ENCODE measurements around the gene EMILIN2.
"Not testable (repeated sequence)": the region's sequence is repeated elsewhere in the genome, so short reads cannot be mapped to it uniquely, and the experiment has no call there.

Gene EMILIN2

DNA sequence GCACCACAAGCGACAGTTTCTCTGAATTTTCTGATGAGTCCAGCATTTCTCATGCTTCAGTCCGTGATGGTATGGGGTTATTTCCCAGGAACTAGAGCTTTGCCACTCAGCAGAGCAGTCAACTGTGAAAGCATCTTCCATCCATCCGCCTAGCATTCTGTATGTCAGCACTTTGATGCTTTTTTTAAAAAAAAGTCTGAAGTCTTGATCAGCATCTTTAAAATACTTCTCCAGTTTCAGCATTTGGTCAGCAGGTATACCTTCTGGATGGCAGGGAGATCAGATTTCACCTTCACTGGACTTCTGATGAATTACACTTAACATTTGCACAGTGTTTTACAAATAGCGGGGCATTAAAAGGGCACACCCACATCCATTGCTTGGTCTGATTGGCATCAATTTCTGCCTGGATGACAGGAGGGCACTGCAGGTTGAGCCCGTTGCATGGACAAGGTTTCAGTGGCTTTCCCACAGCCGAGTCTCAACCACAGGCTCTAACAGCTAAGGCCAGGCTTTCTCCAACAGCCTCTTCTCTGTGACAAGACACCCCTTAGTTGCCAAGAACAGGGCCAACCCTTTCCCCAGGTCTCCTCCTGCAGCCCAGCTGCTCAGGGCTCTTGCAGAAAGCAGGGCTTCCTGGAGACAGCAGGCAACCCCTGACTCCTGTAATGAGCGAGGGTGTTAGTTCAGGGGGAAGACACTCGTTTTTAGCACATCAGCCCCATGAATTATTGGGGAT lies 54.0 kb downstream of the EMILIN2 start:
- DNase-seq (ENCODE audit: low read depth in 2 of 2): no peak

DNA sequence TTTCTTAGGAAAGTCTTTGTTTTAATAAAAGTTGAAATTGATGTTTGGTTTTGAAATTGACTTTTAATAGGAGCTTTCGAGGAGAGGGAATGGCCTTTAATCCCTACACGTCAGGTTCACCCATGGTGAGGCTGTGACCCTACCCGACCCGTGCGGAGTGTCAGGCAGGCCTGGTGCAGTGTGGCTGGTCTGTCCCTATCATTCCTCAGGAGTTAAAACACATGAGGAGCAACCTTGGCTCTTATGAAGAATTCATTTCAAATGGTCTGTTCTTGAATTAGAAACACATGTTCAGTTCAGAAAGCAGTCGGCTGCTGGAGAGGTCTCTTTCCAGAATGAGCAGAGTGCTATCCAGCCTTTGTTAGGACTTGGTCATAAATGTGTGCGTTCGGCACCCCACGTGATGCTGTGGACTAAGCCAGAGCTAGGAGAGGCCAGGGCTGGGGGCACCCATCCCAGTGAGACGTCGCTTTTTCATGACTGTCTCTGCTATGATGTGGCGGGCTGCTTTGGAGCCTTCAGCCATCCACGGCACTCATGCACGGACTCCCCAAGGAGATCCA lies 54.7 kb downstream of the EMILIN2 start:
- no peak for DNase-seq (ENCODE audit: low read depth in 2 of 2)

DNA sequence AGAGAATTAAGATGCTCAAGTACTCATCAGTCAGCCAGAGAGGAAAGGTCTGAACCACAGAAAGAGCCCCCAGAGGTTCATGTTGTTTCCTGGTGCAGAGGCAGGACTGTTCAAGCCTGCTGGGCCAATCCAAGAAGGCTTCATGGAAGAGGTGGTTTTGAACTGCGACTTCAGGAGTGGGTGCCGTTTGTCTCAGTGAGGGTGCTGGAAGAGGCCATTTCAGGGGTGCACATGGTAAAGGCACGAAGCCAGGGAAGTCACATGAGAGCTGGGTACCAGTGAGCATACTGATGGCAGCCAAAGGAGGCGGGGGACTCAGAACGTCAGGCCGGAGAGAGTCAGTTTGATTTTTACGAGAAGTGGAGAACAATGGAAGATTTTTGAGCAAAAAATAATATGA lies 55.5 kb downstream of the EMILIN2 start:
- DNase-seq (ENCODE audit: low read depth in 2 of 2): no peak

DNA sequence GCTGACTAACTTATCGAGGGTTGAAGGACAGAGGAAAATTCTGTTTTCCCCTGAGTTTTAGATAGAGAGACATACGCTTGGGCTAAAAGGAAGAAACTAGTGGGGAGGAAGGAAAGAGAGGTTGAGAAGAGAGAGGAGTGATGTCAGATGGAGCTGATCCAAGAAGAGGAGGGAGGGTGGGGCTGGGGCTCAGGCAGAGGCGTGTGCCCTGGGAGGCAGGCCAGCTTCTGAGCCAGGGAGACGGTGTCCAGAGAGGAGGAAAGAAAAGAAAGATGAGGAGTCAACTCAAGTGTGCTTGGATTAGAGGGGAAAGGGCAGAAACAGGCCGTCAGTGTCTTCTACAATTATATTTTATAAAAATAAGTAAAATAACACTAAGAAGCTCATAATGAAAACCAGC lies 56.2 kb downstream of the EMILIN2 start:
- no peak for DNase-seq (ENCODE audit: low read depth in 2 of 2)

DNA sequence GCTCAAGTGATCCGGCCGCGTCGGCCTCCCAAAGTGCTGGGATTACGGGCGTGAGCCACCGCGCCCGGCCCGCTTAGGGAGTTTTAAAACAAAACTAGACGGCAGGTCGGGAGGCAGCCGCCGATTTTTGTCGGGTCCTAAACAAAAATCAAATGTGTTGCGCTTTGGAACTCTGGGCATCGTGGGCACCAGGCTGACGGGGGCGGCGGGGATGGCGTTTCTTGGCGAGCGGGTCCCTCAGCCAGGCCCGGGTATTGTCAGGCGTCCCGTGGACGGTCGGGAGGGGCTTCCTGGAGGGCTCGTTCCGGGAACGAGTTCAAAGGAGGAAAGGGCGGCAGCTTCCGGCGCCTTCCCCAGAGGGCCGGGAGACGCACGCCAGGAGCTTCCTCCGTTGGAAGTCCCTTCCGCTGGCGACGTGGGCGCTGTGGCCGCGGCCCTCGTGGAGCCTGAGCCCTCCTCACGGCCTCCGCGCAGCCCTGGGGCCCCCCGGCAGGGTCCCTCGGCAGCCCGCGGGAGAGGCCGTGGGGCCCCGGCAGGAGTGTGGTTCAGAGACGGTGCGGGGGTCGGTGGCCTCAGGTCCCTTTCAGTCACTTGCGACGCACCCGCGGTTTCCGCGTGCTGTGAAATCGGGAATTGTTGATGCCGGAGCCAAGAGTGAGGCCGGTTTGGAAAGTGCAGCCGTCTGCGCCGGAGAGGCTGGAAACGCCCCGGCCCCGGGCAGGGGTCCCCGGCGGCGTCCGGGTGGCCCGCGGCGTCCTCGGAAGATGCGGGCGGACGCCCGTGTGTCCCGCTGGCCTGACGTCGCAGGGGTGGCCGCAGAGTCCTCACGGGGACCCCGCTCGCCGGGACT lies 59.3 kb downstream of the EMILIN2 start:
- peak; percentile 39 to 54 for DNase-seq (ENCODE audit: low read depth in 2 of 2)

DNA sequence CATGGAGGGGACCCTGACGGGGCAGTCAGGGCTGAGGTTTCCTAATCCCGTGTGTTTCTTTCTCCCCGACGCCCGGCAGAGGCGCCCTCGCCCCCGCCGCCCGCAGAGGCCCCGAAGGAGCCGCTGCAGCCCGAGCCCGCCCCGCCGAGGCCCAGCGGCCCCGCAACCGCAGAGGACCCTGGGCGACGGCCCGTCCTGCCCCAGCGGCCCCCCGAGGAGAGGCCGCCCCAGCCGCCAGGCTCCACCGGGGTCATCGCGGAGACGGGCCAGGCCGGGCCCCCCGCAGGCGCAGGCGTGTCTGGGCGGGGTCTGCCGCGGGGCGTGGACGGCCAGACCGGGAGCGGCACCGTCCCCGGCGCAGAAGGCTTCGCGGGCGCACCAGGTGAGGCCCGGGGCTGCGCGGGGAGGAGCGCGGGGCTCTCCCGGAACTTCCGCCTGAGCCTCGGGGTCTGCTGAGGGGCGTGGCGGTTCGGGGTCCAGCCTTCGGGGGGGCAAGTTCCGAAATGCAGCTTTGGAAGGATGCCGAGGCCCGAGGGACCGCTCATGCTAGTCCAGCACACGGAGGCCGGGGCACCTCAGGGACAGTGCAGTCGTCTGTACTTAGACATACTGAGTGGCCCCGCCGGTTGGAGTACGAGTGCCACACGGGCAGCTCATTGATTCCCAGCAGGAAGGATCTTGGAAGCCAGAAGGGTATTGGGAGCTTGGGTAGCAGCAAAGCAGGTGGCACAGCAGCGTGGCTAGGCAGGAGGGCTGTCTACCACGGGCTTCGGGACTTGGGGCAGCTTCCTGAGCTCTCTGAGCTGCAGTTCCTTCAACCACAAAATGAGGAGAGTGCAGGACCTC lies 60.1 kb downstream of the EMILIN2 start:
- peak; percentile 32 to 39 for DNase-seq (ENCODE audit: low read depth in 2 of 2)

DNA sequence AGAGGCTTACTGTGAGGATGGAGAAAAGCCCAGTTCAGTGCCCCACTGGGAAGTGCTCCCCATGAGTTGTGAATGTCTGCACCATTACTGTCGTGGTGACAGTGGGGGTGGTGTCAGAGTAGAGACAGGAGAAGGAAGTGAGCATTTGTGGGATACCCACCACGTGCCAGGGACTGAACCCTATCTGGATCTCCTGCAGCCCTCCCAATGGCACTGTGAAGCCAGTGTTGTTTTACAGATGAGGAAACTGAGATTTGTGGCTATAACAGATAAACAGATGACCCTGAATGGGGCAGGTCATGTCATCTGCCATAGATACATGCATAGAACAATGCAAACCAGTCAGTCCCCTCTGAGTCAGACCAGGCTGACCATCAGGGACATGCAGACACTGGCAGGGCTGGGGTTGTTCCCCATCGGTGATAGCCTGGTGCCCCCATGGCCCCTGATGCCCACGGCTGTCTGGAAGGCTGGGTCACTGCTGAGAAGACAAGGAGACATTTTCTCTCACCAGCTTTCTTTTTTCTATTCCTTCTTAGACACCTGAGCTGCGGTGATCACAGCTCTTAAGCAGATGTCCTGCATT lies 60.8 kb downstream of the EMILIN2 start:
- DNase-seq (ENCODE audit: low read depth in 2 of 2): no peak

DNA sequence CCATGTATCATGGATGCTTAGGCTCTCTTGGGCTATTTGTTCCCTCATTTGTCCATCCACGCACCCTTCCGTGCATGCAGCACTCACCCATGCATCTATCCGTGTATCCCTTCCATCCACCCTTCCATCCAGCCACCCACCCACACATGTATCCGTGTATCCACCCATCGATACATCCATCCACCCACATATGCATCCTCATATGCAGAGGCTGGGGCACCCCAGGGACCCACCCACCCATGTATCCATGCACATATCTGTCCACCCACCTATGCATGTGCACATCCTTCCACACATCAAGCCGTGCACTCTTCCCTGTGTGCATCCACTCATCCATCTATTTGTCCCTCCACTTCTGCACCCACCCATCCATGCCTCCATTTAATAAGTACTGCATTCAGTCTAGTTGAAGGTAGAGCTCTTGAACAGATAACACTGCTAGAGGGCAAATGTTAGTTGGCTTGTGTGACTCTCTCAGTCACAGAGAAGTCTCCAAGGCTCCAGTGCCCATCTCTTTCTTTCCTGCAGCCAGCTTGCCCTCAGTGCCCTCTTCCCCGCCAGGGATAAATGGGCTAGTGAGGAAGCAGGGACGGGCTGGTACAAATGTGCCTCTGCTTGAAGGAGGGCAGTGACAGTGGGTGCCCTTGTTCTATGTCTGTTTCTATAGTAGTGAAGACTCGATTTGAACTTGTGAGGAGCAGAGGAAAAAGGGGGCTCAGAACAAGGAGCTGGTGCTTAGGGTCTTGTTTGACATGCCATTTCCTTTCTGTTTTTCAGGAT lies 61.5 kb downstream of the EMILIN2 start:
- DNase-seq (ENCODE audit: low read depth in 2 of 2): no peak

DNA sequence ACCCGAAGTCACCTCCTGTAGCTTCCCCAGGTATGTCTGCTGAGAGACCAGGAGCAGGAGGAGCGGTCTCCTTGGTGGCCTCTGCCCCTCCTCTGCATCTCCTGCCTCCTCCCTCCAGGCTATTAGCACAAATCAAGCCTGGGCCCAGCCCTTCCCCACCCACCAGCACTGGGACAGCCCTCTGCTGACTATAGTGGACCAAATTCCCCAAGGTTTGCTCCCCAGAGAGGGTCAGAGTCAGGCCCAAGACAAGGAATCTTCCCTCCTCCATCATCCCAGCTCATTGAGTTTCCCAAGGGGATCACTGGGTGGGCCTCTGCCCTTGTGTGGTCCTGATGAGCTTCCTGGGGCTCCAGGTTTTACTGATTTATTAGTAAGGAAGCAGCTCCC lies 62.1 kb downstream of the EMILIN2 start:
- no peak for DNase-seq (ENCODE audit: low read depth in 2 of 2)

DNA sequence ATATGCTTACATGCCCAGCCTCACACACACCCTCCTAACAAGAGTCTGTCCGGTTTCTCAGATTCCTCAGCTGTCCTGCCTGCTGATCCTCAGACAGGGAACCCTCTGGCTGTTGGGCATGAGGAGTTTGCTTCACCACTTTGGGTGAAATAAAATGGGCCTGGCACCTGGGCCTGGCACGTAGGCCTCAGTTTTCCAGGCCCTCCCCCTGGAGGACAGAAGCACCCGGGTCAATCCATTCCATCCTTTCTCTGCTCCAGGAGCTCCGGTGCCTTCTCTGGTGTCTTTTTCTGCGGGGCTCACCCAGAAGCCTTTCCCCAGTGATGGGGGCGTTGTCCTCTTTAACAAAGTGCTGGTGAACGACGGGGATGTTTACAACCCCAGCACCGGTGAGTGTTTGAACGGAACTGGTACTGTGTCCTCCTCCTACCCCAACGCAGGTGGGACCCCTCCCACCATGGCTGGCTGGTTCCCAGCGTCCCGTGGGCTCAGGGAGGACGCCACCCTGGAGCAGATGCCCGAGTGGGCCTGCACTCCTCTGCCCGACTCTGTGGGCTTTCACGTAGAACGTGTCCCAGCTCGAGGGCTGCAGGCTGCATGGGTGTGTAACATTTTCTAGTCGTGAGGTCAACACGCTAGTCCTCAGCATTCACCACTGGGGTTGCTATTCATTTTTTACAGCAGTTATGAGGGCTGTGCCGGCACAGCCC lies 62.8 kb downstream of the EMILIN2 start:
- DNase-seq (ENCODE audit: low read depth in 2 of 2): no peak

DNA sequence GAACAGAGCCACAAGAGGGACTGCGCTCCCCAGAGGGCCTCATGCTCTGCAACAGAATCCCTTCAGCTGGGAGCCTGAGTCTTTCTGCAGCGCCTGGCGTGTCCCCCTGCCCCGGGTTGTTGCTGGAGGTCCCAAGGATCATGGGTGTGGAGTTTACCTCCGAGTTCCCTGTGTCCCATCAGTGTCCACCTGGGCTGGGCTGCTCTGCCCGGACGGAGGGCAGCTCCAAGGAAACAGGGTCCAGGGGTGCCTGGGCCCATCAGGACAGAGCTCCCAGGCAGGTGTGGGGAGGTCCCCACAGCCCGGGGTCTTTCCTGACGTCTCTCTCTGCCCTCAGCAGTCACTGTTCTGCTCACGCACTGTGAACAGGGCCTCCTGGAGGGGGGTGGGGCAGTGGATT lies 63.5 kb downstream of the EMILIN2 start:
- DNase-seq (ENCODE audit: low read depth in 2 of 2): no peak

DNA sequence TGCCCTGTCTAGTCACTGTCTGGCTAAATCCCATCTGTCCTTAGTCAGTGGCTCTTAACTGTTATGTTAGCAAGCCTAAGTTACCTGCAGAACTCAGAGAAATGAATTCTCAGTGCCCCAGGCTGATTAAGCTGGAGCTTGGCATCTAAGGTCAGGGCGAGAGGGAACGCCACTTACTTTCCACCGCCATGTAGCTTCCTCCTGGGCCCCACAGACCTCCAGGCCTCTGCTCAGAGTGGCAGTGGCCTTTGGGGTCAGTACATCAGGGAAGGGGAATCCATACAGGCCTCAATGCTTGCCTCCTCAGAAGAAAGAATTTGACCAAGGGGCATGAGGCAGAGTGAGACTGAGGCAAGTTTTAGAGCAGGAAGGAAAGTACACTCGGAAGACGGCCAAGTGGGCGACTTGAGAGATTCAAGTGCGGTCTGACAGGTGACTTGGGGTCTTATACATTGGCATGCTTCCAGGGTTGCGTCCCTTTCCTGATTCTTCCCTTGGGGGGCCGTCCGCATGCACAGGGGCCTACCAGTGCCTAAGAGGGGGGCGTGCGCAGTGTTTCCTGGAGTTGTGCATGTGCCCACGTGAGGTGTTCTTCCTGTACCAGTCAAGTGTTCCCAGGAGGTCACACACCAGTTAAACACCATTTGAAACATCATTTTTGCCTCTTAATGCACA lies 64.1 kb downstream of the EMILIN2 start:
- no peak for DNase-seq (ENCODE audit: low read depth in 2 of 2)

DNA sequence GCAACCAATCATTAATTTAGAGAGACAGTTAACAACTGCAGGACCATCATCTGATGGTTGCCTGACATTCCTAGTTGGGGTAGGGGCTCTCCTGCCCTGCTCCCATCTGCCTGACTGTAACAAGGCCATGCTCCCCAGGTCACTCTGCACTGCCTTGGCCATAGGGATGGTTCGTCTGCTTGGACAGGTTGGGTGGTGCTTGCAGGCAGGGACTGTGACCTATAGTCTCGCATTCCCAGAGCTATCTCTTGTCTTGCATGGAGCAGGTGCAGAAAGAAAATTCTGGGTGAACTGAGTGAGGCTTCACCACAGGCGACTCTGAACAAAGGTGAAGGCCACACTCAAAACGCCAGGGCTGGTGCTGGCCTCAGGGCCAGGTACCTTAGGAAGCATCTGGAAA lies 64.7 kb downstream of the EMILIN2 start:
- no peak for DNase-seq (ENCODE audit: low read depth in 2 of 2)

DNA sequence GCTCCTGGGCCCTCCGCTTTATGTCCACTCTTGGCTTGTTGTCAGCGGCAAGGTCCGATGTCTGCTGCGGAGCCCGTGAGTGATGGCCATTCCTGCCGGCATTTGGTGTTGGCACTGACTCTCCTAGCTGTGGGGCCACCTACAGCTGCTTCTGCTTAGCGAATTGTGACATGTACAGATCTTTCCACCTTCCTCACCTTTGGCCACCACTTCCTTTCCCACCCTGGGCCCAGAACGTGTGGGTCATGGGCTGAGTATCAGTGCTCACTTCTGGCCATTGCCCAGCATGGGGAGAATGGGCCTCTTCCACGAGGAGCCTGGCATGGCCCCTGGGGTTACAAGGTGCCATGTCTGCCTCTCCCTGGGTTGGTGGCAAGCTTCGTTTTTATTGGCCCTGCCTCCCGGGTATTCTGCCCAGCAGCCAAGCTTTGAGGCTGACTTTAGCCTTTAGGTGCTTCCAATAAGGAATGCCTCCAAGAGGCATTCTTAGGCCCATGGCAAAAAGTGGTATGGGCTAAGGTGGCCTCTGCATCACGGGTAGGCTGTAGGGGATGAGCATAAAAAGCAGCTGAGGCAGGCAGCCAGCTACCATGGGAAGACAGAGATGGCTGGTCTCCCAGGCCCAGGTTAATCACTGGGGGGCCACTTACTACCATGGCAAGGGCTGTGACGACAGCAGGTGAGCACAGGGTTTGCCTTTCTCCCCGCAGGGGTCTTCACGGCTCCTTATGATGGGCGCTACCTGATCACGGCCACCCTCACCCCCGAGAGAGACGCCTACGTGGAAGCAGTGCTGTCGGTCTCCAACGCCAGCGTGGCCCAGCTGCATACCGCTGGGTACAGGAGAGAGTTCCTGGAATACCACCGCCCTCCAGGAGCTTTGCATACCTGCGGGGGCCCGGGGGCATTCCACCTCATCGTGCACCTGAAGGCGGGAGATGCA lies 65.8 kb downstream of the EMILIN2 start:
- no peak for DNase-seq (ENCODE audit: low read depth in 2 of 2)

DNA sequence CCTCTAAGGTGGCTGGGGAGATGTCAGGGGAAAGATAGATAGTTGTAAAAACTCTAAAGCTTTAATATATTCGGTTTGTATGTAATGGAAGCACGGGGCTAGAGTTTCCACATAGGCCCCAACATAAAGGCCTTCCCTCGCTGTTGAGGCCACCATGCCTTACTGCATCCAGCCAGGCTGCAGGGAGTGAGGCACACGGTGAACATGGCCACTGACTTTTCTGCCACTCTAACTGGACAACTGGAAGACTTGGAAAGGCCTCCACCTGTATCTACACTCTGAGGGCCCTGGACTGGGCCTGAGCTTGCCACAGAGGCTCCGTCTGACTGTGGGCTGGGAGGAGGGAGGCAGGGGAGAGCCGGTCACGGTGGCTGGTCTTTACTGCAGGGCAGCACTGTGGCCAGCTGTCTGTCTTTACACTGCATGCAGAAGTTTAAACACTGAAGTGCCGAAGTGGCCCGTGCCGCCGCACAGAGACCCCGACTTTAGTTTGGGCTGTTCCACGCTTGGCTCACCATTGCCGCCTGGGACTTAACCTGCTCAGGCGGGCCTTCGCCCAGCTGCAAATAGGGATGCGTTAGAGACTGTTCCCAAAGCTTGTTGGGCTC lies 66.7 kb downstream of the EMILIN2 start:
- DNase-seq (ENCODE audit: low read depth in 2 of 2): no peak

DNA sequence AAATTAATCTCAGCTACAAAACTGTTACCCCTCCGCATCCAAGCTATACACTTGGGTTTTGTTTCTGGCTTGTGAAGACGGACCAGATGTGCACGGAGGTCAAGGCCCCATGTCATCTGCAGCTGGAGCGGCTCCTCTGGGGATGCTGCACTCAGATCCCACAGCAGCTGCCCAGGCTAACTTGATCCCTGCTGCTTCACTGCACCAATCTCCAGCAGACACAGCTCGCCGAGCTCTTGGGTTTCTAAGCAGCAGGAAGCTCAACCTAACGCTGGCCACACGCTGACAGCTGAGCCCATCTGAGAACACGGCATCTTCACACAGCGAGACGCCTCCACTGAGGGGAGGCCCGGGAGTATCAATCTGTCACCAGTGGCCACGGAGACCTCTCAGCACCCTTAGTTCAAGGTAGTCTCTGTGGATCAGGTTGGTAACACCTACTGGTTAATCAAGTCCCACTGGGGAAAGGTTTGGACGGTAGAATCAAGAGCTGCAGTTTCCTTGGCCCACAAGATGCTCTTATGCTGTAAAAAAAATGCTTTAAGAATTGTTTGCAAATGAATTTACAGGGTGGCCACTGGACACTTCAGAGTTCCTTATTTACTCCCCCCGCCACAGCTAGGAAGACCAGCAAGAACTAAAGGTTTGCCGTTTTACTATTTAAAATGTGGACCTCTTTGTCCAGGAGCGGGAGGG lies 67.5 kb downstream of the EMILIN2 start:
- DNase-seq (ENCODE audit: low read depth in 2 of 2): no peak

DNA sequence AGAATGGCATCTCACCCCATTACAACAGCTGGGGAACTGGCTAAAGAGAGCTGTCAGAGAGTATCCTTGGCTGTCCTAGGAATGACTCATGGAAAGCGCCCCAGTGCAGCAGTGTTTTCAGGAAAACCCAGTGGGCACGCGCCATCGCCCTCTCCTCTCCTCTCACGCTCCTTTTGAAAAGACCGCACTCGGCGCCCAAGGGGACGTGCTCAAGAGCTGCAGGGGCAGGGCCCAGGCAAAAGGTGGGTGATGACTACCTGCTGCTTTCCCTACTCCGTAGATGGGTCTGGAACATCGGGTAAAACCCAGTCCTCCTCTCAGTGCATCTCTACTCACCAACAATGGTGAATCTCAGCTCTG lies 68.1 kb downstream of the EMILIN2 start:
- DNase-seq (ENCODE audit: low read depth in 2 of 2): no peak

DNA sequence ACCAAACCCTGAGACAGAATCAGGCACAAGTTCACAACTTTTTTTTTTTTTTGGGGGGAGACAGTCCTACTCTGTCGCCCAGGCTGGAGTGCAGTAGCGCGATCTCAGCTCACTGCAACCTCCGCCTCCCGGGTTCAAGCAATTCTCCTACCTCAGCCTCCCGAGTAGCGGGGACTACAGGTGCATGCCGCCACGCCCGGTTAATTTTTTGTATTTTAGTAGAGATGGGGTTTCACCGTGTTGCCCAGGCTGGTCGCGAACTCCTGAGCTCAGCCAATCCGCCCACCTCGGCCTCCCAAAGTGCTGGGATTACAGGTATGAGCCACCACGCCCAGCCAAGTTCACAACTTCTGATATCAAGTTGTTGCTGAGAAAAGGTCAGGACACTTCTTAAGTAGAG lies 68.7 kb downstream of the EMILIN2 start:
- not testable (repeated sequence) for DNase-seq (ENCODE audit: low read depth in 2 of 2)

Measured in stimulated activated CD4-positive, alpha-beta T cell treated with anti-CD3 and anti-CD28 coated beads, Interleukin-4, amount 100 ng/mL, for 48 hours (primary cell).